OCI-LY1 (cell line): ENCODE measurements around the gene FEZ2.

ENCODE experiments used
- H2AFZ ChIP-seq: fragments of 200-600 bp; sonication (generic), shearing (Covaris generic); 2 replicates; pipeline ENCODE4 v1.6.0; 2014; ENCODE audit warnings: antibody characterized with exemption, mild to moderate bottlenecking, low read length
- H3F3A ChIP-seq: fragments of 200-600 bp; sonication (generic), shearing (Covaris generic); 2 replicates; pipeline ENCODE4 v1.6.0; 2014; ENCODE audit warnings: mild to moderate bottlenecking, antibody characterized with exemption, low read length, moderate library complexity; ENCODE audit not compliant: insufficient read depth
- H3K27ac ChIP-seq: fragments of 200-600 bp; sonication (generic); 2 replicates; pipeline ENCODE4 v1.5.1; 2014; ENCODE audit warnings: low read length, mixed run types, mild to moderate bottlenecking, low read depth; ENCODE audit not compliant: poor library complexity, severe bottlenecking
- H3K27me3 ChIP-seq: fragments of 200-600 bp; sonication (generic); 2 replicates; pipeline ENCODE4 v1.6.0; 2014; ENCODE audit warnings: antibody characterized with exemption, mild to moderate bottlenecking, low read length, moderate library complexity; ENCODE audit not compliant: insufficient read depth
- H3K36me3 ChIP-seq: fragments of 200-600 bp; sonication (generic); 2 replicates; pipeline ENCODE4 v1.6.1; 2014; ENCODE audit warnings: mild to moderate bottlenecking, antibody characterized with exemption, low read length, moderate library complexity, mixed read lengths; ENCODE audit not compliant: insufficient read depth
- H3K4me1 ChIP-seq: fragments of 200-600 bp; sonication (generic); 2 replicates; pipeline ENCODE4 v1.5.1; 2014; ENCODE audit warnings: mild to moderate bottlenecking, low read length, moderate library complexity; ENCODE audit not compliant: insufficient read depth, severe bottlenecking
- H3K4me2 ChIP-seq: fragments of 200-600 bp; sonication (generic), shearing (Covaris generic); 2 replicates; pipeline ENCODE4 v1.6.1; 2014; ENCODE audit warnings: low read length
- H3K4me3 ChIP-seq: fragments of 200-600 bp; sonication (generic); 2 replicates; pipeline ENCODE4 v1.5.1; 2014; ENCODE audit warnings: low read length, low read depth, mild to moderate bottlenecking, mixed read lengths; ENCODE audit not compliant: poor library complexity, severe bottlenecking
- H3K79me2 ChIP-seq: fragments of 200-600 bp; shearing (Covaris generic); 2 replicates; pipeline ENCODE4 v1.6.1; 2016; ENCODE audit warnings: mixed run types, low read length, mixed read lengths; ENCODE audit not compliant: insufficient read depth
- H3K9ac ChIP-seq: fragments of 200-600 bp; sonication (generic), shearing (Covaris generic); 2 replicates; pipeline ENCODE4 v1.6.1; 2014; ENCODE audit warnings: mild to moderate bottlenecking, low read length, mixed read lengths
- H3K9me2 ChIP-seq: fragments of 200-600 bp; sonication (generic), shearing (Covaris generic); 2 replicates; pipeline ENCODE4 v1.6.1; 2014; ENCODE audit warnings: low read depth, mild to moderate bottlenecking, low read length, mixed read lengths
- H3K9me3 ChIP-seq: fragments of 200-600 bp; shearing (Covaris generic); 2 replicates; pipeline ENCODE4 v1.6.1; 2014; ENCODE audit warnings: low read length, mixed read lengths
- H4K20me1 ChIP-seq: fragments of 200-600 bp; sonication (generic), shearing (Covaris generic); 2 replicates; pipeline ENCODE4 v1.6.0; 2016; ENCODE audit warnings: mild to moderate bottlenecking, low read length; ENCODE audit not compliant: insufficient read depth
- EZH2 ChIP-seq: fragments of 200-600 bp; sonication (generic), shearing (Covaris generic); IDR thresholded peaks from 2 replicates; pipeline ENCODE4 v1.8.0; 2017; ENCODE audit warnings: borderline replicate concordance, mixed run types, mild to moderate bottlenecking, antibody characterized with exemption, low read length, moderate library complexity, mixed read lengths
- TF ChIP-seq, protein P1 (sequence below): fragments of 200-600 bp; sonication (generic), shearing (Covaris generic); IDR thresholded peaks from 2 replicates; pipeline ENCODE4 v1.5.1; 2017; ENCODE audit warnings: mild to moderate bottlenecking, antibody characterized with exemption, low read length, moderate library complexity, mixed read lengths

FEZ2 gene

GRCh38 chr2:36611316-36611990, 13.5 kb upstream of the FEZ2 start:
- no peak overlapping the region for H3K9ac ChIP-seq
- H3F3A ChIP-seq: no peaks in the 10 kb centered on the region
- H3K4me2 ChIP-seq: no peak overlapping the region
- TF ChIP-seq, protein P1, sequence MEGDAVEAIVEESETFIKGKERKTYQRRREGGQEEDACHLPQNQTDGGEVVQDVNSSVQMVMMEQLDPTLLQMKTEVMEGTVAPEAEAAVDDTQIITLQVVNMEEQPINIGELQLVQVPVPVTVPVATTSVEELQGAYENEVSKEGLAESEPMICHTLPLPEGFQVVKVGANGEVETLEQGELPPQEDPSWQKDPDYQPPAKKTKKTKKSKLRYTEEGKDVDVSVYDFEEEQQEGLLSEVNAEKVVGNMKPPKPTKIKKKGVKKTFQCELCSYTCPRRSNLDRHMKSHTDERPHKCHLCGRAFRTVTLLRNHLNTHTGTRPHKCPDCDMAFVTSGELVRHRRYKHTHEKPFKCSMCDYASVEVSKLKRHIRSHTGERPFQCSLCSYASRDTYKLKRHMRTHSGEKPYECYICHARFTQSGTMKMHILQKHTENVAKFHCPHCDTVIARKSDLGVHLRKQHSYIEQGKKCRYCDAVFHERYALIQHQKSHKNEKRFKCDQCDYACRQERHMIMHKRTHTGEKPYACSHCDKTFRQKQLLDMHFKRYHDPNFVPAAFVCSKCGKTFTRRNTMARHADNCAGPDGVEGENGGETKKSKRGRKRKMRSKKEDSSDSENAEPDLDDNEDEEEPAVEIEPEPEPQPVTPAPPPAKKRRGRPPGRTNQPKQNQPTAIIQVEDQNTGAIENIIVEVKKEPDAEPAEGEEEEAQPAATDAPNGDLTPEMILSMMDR: no peak
- no peak for TF ChIP-seq EZH2
- no peaks in the 10 kb centered on the region for H3K9me2 ChIP-seq
- H3K79me2 ChIP-seq: no peaks in the 10 kb centered on the region
- H3K4me3 ChIP-seq: no peak overlapping the region
- no peaks in the 10 kb centered on the region for H3K9me3 ChIP-seq
- no peaks in the 10 kb centered on the region for H3K4me1 ChIP-seq
- no peaks in the 10 kb centered on the region for H3K27me3 ChIP-seq
- H4K20me1 ChIP-seq: no peaks in the 10 kb centered on the region
- H3K36me3 ChIP-seq: no peaks in the 10 kb centered on the region
- H3K27ac ChIP-seq: no peak overlapping the region
- H2AFZ ChIP-seq: no peak overlapping the region

DNA sequence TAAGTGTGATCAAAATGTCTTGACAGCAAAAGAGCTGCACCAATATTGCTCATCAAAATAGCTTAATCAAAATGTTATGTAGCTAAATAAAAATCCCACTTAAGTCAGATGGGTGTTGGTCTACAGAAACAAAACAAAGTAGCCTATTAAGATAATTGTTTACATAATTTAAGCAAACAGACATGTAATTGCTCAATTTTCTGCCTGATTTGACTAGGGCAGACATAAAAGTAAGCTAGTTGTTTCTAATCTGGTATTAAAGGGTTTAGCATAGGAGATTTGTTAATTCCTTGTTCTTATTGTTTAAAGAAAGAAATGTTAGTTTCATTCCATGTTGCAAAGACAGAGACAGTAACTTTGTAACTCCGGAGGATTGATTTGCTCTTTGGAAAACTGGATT, 11.5 kb upstream of the FEZ2 start:
- H3K4me3 ChIP-seq: no peak overlapping the region
- no peak overlapping the region for H3K9ac ChIP-seq
- no peaks in the 10 kb centered on the region for H3K27me3 ChIP-seq
- H3F3A ChIP-seq: no peaks in the 10 kb centered on the region
- H3K4me1 ChIP-seq: no peaks in the 10 kb centered on the region
- H3K4me2 ChIP-seq: no peak overlapping the region
- no peak overlapping the region for H2AFZ ChIP-seq
- no peaks in the 10 kb centered on the region for H3K9me3 ChIP-seq
- no peaks in the 10 kb centered on the region for H3K79me2 ChIP-seq
- TF ChIP-seq, protein P1: no peak
- no peak for TF ChIP-seq EZH2
- no peaks in the 10 kb centered on the region for H4K20me1 ChIP-seq
- H3K36me3 ChIP-seq: no peaks in the 10 kb centered on the region
- no peak overlapping the region for H3K27ac ChIP-seq
- H3K9me2 ChIP-seq: no peaks in the 10 kb centered on the region

DNA sequence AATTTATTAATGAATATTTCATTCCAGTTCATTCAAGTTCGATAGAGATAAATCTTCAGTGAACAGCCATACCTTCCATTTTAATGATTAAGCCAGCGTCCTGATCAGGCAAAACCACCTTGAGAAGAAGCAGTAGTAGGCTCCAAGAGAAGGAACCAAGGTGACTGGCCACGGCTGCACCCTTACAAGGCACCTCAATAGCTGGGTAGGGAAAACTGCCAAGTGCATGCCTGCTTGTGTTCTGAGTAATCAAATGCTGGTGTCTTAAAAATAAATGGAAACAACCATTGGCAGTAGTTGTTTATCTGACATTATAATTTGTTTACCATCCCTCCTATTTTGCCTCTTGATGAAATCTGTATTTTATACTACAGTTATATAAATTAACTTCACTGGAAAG, 10.0 kb upstream of the FEZ2 start:
- no peaks in the 10 kb centered on the region for H3K4me1 ChIP-seq
- no peaks in the 10 kb centered on the region for H4K20me1 ChIP-seq
- H3K9ac ChIP-seq: no peak overlapping the region
- H3K9me3 ChIP-seq: no peaks in the 10 kb centered on the region
- no peaks in the 10 kb centered on the region for H3K79me2 ChIP-seq
- no peaks in the 10 kb centered on the region for H3K36me3 ChIP-seq
- H3K27me3 ChIP-seq: no peaks in the 10 kb centered on the region
- H3K27ac ChIP-seq: no peak overlapping the region
- no peak overlapping the region for H3K4me2 ChIP-seq
- H2AFZ ChIP-seq: no peak overlapping the region
- H3K4me3 ChIP-seq: no peak overlapping the region
- no peaks in the 10 kb centered on the region for H3F3A ChIP-seq
- H3K9me2 ChIP-seq: no peaks in the 10 kb centered on the region
- no peak for TF ChIP-seq EZH2
- TF ChIP-seq, protein P1: no peak
